Endothelial cell (in vitro differentiated cells): ENCODE data around the gene PPARD. TPM values are rescaled to one million over a fixed set of nuclear protein-coding genes. Genes with fewer than 3 reads are reported as not detected.
A peak's percentile ranks its signal among the peaks of the same experiment; 100 is the strongest.
"Not testable (repeated sequence)": the region's sequence is repeated elsewhere in the genome, so short reads cannot be mapped to it uniquely, and the experiment has no call there.

Experiments used
- DNase-seq: peaks from one replicate; pipeline ENCODE4 v3.0.0; 2021; ENCODE audit warnings: low spot score
- H3K27ac Mint-ChIP-seq: one replicate; pipeline ENCODE4 v1.8.0; 2021; ENCODE audit warnings: mixed read lengths, inconsistent platforms; ENCODE audit not compliant: unreplicated experiment
- H3K27me3 Mint-ChIP-seq: one replicate; pipeline ENCODE4 v1.8.0; 2021; ENCODE audit warnings: mild to moderate bottlenecking, moderate library complexity, mixed read lengths, inconsistent platforms; ENCODE audit not compliant: unreplicated experiment
- H3K36me3 Mint-ChIP-seq: one replicate; pipeline ENCODE4 v1.8.0; 2021; ENCODE audit warnings: mild to moderate bottlenecking, low read depth, mixed read lengths, inconsistent platforms; ENCODE audit not compliant: unreplicated experiment
- H3K4me1 Mint-ChIP-seq: one replicate; pipeline ENCODE4 v1.8.0; 2021; ENCODE audit warnings: mild to moderate bottlenecking, mixed read lengths, inconsistent platforms; ENCODE audit not compliant: unreplicated experiment
- H3K4me3 Mint-ChIP-seq: one replicate; pipeline ENCODE4 v1.8.0; 2021; ENCODE audit warnings: mild to moderate bottlenecking, mixed read lengths, inconsistent platforms; ENCODE audit not compliant: unreplicated experiment
- H3K9me3 Mint-ChIP-seq: one replicate; pipeline ENCODE4 v1.8.0; 2021; ENCODE audit warnings: mixed read lengths, inconsistent platforms; ENCODE audit not compliant: unreplicated experiment
- CTCF ChIP-seq: fragments of 200-600 bp; sonication (generic); IDR thresholded peaks from one replicate; pipeline ENCODE4 v1.5.0; 2021; ENCODE audit warnings: antibody characterized with exemption; ENCODE audit not compliant: unreplicated experiment
- total RNA-seq: library from RNA; stranded (reverse); fragmentation: NEBNext Ultra II Directional; extraction: Animal tissue kit (Norgen Biotek cat#: 25700); gene quantifications from one replicate; pipeline ENCODE4 v1.2.1, GENCODE V29; 2021; ENCODE audit not compliant: unreplicated experiment

The PPARD gene
- total RNA-seq, 1 donor from 2014 or later = 38.7 TPM

- Mint-ChIP-seq H3K27me3 (peaks cover 10% of the 10 kb centered on the region), H3K27ac (peak overlapping the region; percentile 10), H3K36me3 (peaks cover 4% of the 10 kb centered on the region), H3K4me3 (no peak overlapping the region), H3K9me3 (no peaks in the 10 kb centered on the region), H3K4me1 (peaks cover 38% of the 10 kb centered on the region)
- no peak for TF ChIP-seq CTCF
- DNase-seq = no peak
Observed at GRCh38 chr6:35299674-35300073, 42.7 kb upstream of the PPARD start.

GRCh38 chr6:35300848-35301247, 41.5 kb upstream of the PPARD start:
- no peak overlapping the region for H3K4me3 Mint-ChIP-seq
- no peak for DNase-seq
- no peak overlapping the region for H3K27ac Mint-ChIP-seq
- peaks cover 4% of the 10 kb centered on the region for H3K36me3 Mint-ChIP-seq
- no peaks in the 10 kb centered on the region for H3K9me3 Mint-ChIP-seq
- TF ChIP-seq CTCF = no peak
- H3K27me3 Mint-ChIP-seq = peaks cover 10% of the 10 kb centered on the region
- peaks cover 38% of the 10 kb centered on the region for H3K4me1 Mint-ChIP-seq

- Mint-ChIP-seq H3K27ac (peak overlapping the region; percentile 76), H3K27me3 (peaks cover 10% of the 10 kb centered on the region), H3K4me3 (no peak overlapping the region), H3K9me3 (no peaks in the 10 kb centered on the region), H3K4me1 (peaks cover 28% of the 10 kb centered on the region), H3K36me3 (peaks cover 4% of the 10 kb centered on the region)
- DNase-seq = no peak
- TF ChIP-seq CTCF = no peak
Observed at GRCh38 chr6:35302604-35303241, 39.6 kb upstream of the PPARD start.

- Mint-ChIP-seq H3K27me3 (peaks cover 10% of the 10 kb centered on the region), H3K4me1 (peaks cover 20% of the 10 kb centered on the region), H3K4me3 (no peak overlapping the region), H3K27ac (no peak overlapping the region), H3K36me3 (peaks cover 4% of the 10 kb centered on the region), H3K9me3 (no peaks in the 10 kb centered on the region)
- DNase-seq = no peak
- TF ChIP-seq CTCF = no peak
Observed at GRCh38 chr6:35304299-35304698, 38.1 kb upstream of the PPARD start.

GRCh38 chr6:35305117-35305516, 37.2 kb upstream of the PPARD start:
- DNase-seq = no peak
- Mint-ChIP-seq H3K36me3 (no peaks in the 10 kb centered on the region), H3K4me3 (no peak overlapping the region), H3K9me3 (no peaks in the 10 kb centered on the region), H3K27ac (no peak overlapping the region), H3K27me3 (peaks cover 7% of the 10 kb centered on the region), H3K4me1 (peaks cover 18% of the 10 kb centered on the region)
- no peak for TF ChIP-seq CTCF

- not testable (repeated sequence) for DNase-seq, H3K27me3 Mint-ChIP-seq, H3K27ac Mint-ChIP-seq, H3K36me3 Mint-ChIP-seq, H3K4me3 Mint-ChIP-seq, H3K9me3 Mint-ChIP-seq
- peaks cover 38% of the 10 kb centered on the region for H3K4me1 Mint-ChIP-seq
Observed at GRCh38 chr6:35307138-35307537, 35.2 kb upstream of the PPARD start.

GRCh38 chr6:35308543-35308942, 33.8 kb upstream of the PPARD start:
- peaks cover 36% of the 10 kb centered on the region for H3K4me1 Mint-ChIP-seq
- not testable (repeated sequence) for H3K9me3 Mint-ChIP-seq, DNase-seq, H3K27me3 Mint-ChIP-seq, H3K36me3 Mint-ChIP-seq, H3K4me3 Mint-ChIP-seq, H3K27ac Mint-ChIP-seq
